Measurements from ENCODE around the gene TNFAIP6. TPM values are rescaled to one million over a fixed set of nuclear protein-coding genes. Genes with fewer than 3 reads are reported as not detected.
"Not testable (repeated sequence)": the region's sequence is repeated elsewhere in the genome, so short reads cannot be mapped to it uniquely, and the experiment has no call there.

Gene TNFAIP6
- total RNA-seq, 4 donors from 2014 or later = 0.33 to 1.1 (median 0.83) TPM; not detected in 1

DNA sequence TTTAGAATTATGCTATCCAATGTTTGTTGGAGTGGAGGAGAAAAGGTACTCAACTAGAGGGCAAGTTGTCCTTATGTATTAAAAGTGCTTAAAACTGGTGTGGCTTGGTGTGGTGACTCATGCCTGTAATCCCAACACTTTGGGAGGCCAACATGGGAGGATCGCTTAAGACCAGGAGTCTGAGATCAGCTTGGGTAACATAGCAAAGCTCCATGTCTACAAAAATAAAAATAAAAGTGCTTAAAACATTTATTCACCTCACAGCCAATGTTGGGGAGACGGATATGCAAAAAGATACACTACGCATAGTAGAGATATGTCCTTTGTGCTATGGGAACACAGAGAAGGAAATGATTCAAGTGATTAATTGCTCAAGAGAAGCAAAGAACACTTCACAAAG is 19.3 kb upstream of the TNFAIP6 start:
- H3K4me3 ChIP-seq (replicated peaks in 1 of 3) = no peak overlapping the region
- no peaks in the 10 kb centered on the region for H3K9me3 ChIP-seq
- no peaks in the 10 kb centered on the region for H3K36me3 ChIP-seq
- TF ChIP-seq POLR2A (IDR thresholded peaks at IDR 0.05) = no peak
- TF ChIP-seq, protein P1, sequence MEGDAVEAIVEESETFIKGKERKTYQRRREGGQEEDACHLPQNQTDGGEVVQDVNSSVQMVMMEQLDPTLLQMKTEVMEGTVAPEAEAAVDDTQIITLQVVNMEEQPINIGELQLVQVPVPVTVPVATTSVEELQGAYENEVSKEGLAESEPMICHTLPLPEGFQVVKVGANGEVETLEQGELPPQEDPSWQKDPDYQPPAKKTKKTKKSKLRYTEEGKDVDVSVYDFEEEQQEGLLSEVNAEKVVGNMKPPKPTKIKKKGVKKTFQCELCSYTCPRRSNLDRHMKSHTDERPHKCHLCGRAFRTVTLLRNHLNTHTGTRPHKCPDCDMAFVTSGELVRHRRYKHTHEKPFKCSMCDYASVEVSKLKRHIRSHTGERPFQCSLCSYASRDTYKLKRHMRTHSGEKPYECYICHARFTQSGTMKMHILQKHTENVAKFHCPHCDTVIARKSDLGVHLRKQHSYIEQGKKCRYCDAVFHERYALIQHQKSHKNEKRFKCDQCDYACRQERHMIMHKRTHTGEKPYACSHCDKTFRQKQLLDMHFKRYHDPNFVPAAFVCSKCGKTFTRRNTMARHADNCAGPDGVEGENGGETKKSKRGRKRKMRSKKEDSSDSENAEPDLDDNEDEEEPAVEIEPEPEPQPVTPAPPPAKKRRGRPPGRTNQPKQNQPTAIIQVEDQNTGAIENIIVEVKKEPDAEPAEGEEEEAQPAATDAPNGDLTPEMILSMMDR (IDR thresholded peaks at IDR 0.05) = no peak
- no peaks in the 10 kb centered on the region for H3K27me3 ChIP-seq
- H3K4me1 ChIP-seq = peaks cover 5% of the 10 kb centered on the region in 2 donors
- intact Hi-C loops (cut with DNase I) = no loop called here
- 91 to 93% methylated on average over 3 of the region's 3 CpGs for WGBS, 2 donors
- no peak overlapping the region for H3K27ac ChIP-seq
- DNase-seq = no peak

DNA sequence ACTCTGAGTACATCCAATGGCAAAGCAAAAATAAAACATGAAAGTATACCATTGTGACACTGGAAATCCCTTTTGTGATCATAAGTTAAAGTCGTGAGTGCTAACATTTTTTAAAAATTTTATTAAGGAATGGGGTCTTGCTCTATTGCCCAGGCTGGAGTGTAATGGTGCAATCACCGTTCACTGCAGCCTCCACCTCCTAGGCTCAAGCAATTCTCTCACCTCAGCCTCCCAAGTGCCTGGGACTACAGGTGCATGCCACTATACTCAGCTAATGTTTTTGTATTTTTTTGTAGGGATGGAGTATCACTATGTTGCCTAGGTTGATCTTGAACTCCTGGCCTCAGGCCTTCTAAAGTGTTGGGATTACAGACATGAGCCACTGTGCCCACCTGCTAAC is 14.3 kb upstream of the TNFAIP6 start:
- intact Hi-C loops (cut with DNase I) = no loop called here
- Histone ChIP-seq H3K27me3 (no peaks in the 10 kb centered on the region), H3K4me3 (replicated peaks in 1 of 3) (no peak overlapping the region), H3K4me1 (no peaks in the 10 kb centered on the region), H3K9me3 (no peaks in the 10 kb centered on the region), H3K27ac (no peak overlapping the region), H3K36me3 (no peaks in the 10 kb centered on the region)
- no peak for TF ChIP-seq POLR2A (IDR thresholded peaks at IDR 0.05)
- TF ChIP-seq, protein P1 (IDR thresholded peaks at IDR 0.05) = no peak
- no peak for DNase-seq
- WGBS, 2 donors = 91 to 96% methylated on average over 2 of the region's 2 CpGs

DNA sequence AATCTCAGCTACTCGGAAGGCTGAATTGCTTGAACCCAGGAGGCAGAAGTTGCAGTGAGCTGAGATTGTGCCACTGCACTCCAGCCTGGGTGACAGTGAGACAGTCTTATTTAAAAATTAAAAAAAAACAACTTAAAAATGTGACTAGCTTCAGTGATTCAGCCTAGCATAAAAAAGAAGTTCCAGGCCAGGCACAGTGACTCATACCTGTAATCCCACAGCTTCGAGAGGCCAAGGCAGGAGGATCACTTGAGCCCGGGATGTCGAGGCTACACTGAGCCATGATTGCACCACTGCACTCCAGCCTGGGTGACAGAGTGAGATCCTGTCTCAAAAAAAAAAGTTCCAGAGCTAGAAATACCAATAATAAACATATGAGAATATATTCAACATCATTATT is 13.2 kb upstream of the TNFAIP6 start:
- H3K4me1 ChIP-seq; H3K4me3 ChIP-seq (replicated peaks in 1 of 3); H3K36me3 ChIP-seq; H3K27me3 ChIP-seq; H3K9me3 ChIP-seq; H3K27ac ChIP-seq; intact Hi-C loops (cut with DNase I); DNase-seq: not testable (repeated sequence)
- WGBS, 2 donors = 92 to 98% methylated on average over 4 of the region's 4 CpGs

DNA sequence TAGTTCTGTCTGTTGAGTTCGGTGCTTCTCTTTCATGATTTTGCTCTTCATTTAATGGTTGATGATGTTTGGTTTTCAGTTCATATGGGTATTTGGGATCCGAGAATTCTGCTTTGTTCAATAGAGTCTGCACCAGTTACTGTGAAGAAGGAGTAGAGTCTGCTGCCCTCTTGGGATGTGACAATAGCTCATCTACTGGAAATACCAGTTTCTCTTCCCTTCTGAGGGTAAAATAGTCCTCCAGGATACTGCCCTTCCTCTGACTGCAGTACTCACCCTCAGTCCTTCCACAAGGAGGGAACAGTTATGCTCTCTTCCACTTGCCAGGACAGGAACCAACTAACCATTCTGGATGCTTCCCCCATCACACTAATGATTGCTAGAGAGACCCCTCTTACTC is 12.5 kb upstream of the TNFAIP6 start:
- H3K36me3 ChIP-seq = no peaks in the 10 kb centered on the region

DNA sequence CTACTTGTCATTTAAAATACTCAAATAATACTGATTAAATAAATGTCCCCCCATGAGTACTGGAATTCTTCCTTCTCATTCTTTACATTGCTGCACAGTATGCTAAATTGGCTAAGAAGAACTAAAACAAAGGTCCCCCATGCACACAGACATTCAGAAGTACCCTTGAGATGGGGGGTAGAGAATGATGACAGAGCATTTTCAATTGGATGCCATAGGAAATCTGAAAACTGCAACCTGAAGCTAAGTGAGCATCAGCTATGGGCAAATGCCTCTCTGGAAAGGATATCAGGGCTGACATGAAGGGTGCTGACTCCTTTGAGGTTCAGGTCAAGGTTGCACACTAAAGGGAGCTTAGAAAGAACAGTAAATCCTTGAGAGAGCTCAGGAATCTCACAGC is 10.1 kb upstream of the TNFAIP6 start:
- H3K27me3 ChIP-seq = no peaks in the 10 kb centered on the region
- H3K4me1 ChIP-seq = no peaks in the 10 kb centered on the region
- no peak overlapping the region for H3K27ac ChIP-seq
- H3K9me3 ChIP-seq = no peaks in the 10 kb centered on the region
- TF ChIP-seq POLR2A (IDR thresholded peaks at IDR 0.05) = no peak
- TF ChIP-seq, protein P1 (IDR thresholded peaks at IDR 0.05) = no peak
- no peak overlapping the region for H3K4me3 ChIP-seq (replicated peaks in 1 of 3)
- intact Hi-C loops (cut with DNase I) = no loop called here
- H3K36me3 ChIP-seq = no peaks in the 10 kb centered on the region
- no peak for DNase-seq

More for the DNA sequence above, 12.5 kb upstream of the TNFAIP6 start:
- 97 to 98% methylated on average over 2 of the region's 2 CpGs for WGBS, 2 donors
- Histone ChIP-seq H3K4me3 (replicated peaks in 1 of 3) (no peak overlapping the region), H3K9me3 (no peaks in the 10 kb centered on the region), H3K27me3 (no peaks in the 10 kb centered on the region), H3K4me1 (no peaks in the 10 kb centered on the region), H3K27ac (no peak overlapping the region)
- DNase-seq = no peak
- intact Hi-C loops (cut with DNase I) = no loop called here
- no peak for TF ChIP-seq POLR2A (IDR thresholded peaks at IDR 0.05)
- TF ChIP-seq, protein P1 (IDR thresholded peaks at IDR 0.05) = no peak

DNA sequence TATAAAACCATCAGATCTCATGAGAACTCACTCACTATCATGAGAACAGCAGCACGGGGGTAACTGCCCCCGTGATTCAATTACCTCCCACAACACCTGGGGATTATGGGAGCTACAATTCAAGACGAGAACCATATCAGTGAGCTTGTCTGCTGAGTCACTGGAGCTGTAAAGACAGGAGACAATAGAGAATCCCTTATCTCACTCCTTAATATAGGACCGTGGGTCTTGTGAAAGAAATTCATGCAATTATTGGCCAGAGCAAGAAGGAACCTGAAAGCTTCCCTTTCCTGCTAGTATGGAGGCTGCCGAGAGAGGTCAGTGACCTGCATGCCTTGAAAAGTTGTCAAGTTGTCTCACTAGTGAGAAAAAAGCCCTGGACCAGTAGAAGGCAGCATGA is 9.5 kb upstream of the TNFAIP6 start:
- WGBS, 2 donors = 71 to 80% methylated on average over 5 of the region's 5 CpGs
- no peaks in the 10 kb centered on the region for H3K36me3 ChIP-seq
- no peak for DNase-seq
- H3K9me3 ChIP-seq = no peaks in the 10 kb centered on the region
- H3K4me1 ChIP-seq = no peaks in the 10 kb centered on the region
- H3K27ac ChIP-seq = no peak overlapping the region
- H3K27me3 ChIP-seq = no peaks in the 10 kb centered on the region
- TF ChIP-seq POLR2A (IDR thresholded peaks at IDR 0.05) = no peak
- TF ChIP-seq, protein P1 (IDR thresholded peaks at IDR 0.05) = no peak
- intact Hi-C loops (cut with DNase I) = no loop called here
- no peak overlapping the region for H3K4me3 ChIP-seq (replicated peaks in 1 of 3)
